NCI-H2107 (cell line): ENCODE measurements around the gene PTPRT.

Experiments
- DNase-seq: peaks from one replicate; lab custom pipeline; 2025; lab: John Stamatoyannopoulos, UW

PTPRT gene

GRCh38 chr20:43119720-43120119, 70.0 kb downstream of the PTPRT start:
- DNase-seq = no peak

GRCh38 chr20:43102394-43102793, 87.3 kb downstream of the PTPRT start:
- DNase-seq = no peak

DNA sequence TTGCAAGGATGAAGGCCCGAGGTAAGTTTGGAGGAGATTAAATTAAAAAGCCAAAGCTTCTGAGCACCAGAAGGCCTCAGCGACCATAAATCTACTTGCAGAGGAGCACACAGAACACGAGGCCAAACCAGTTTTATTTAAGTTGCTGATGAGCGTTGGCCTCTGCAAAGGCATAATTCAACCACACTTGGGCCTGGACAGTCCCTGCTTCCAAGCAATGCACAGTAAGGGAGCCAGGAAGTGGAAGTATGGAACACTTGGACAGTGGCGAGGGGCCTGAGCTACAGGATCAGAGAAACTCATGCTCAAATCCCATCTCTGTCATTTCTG, 92.8 kb downstream of the PTPRT start:
- DNase-seq = no peak

- no peak for DNase-seq
These were observed 93.4 kb downstream of the PTPRT start for GRCh38 chr20:43096126-43096930.

DNA sequence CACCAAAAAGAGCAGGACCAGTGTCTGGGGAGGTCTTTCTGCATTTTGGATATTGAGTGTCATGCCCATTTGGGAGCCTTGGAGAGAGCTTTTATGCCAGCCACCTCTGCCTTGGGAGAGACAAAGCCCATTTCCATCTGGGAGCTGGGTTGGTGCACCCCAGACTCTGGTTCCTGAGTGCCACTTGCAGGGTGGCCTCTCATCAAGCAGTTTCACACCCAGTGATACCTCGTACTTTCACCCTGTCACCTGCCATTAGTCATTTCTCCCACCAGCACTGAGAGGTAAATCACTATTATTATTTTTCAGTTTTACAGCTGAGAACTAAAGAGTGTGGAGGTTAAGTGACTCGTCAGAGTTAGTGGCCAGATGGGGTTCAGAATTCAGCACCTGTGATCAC, 94.7 kb downstream of the PTPRT start:
- DNase-seq = no peak

DNA sequence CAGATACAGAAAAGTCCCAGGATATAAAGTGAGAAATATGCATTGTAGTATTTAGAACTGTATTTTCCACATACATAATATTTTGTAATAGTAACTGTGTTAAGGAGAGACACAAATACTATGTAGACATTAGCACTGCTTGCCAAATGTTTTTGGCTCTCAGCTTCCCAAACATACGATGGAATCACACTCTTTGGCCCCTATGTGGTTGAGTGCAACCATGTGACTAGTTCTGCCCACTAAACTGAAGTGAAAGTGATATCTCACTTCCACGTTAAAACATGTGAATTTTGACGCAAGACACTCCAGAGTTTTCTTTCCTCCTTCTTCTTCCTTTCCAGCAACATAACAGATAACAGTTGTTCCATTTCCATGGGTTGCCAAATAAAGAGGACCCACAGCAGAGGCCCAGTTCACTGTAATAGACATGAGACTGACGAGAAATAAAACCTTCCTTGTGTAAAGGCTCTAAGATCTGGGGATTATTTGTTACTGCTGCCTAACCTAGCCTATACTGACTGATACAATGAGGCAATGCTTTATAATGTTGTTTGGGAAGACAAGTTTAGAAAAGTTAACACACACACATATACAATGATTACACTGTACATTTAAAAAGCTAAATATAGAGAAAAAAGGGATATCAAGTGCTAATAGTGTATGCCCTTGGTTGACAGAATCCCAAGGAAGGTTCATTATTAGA, 97.2 kb downstream of the PTPRT start:
- no peak for DNase-seq

DNA sequence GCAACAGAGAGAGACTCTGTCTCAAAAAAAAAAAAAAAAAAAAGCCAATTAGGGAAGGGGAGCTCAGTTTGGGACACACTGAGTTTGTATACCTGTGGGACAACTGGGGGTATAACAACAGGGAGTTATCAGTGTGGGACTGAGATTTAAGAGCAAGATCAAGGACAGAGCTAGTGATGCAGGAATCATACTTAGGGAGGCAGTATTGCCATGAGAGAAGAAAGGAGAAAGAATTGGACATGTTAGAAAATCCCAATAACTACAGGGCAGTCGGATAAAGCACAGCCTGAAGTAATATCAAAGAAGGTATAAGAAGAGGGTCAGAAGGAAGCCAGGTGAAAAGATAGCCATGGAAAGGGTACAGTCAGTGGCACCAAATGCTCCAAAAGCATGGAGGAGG, 121.2 kb downstream of the PTPRT start:
- no peak for DNase-seq

DNA sequence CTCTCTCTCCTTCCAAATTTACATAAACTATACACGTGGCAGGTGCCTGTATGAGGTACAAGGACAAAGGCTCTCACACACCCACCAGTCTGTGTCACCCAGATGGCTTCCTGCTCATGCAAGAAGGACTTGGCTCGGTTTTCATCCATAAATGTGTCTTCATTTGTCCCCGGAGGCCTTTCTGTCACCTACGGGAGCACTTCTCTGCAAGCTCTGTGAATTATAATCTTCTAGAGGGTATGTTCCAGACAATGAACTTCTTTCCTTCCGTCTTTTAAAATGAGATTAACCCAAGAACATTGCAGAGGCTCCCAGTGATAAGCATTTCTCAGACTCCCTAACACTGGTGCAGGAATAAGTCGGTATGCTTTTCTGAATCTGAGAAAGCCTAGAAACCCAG, 123.6 kb downstream of the PTPRT start:
- DNase-seq = no peak

- no peak for DNase-seq
These were observed 124.4 kb downstream of the PTPRT start for GRCh38 chr20:43065299-43065698.

GRCh38 chr20:43058077-43058476, 131.6 kb downstream of the PTPRT start:
- DNase-seq = no peak

DNA sequence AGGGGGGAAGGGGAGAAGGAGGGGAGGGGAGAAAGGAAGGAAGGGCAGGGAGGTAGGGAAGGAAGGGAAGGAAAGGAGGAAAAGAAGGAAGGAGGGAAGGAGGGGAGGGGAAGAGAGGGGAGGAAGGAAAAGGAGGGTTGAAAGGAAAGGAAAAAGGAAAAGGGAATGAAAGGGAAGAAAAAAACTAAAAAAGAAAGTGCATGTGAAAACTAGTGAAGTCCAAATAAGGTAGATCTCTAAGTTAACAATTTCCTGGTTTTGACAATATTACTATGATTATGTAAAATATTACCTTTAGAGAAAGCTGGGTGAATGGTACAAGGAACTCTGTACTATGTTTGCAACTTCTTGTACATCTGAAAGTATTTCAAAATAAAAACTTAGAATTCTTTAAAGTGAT, 132.4 kb downstream of the PTPRT start:
- DNase-seq = no peak

GRCh38 chr20:43055181-43055884, 134.4 kb downstream of the PTPRT start:
- no peak for DNase-seq

- DNase-seq = no peak
These were observed 137.2 kb downstream of the PTPRT start for GRCh38 chr20:43052532-43052931.

GRCh38 chr20:43046966-43047365, 142.7 kb downstream of the PTPRT start:
- no peak for DNase-seq

GRCh38 chr20:43043887-43044286, 145.8 kb downstream of the PTPRT start:
- no peak for DNase-seq

- no peak for DNase-seq
These were observed 149.3 kb downstream of the PTPRT start for GRCh38 chr20:43040427-43040826.

DNA sequence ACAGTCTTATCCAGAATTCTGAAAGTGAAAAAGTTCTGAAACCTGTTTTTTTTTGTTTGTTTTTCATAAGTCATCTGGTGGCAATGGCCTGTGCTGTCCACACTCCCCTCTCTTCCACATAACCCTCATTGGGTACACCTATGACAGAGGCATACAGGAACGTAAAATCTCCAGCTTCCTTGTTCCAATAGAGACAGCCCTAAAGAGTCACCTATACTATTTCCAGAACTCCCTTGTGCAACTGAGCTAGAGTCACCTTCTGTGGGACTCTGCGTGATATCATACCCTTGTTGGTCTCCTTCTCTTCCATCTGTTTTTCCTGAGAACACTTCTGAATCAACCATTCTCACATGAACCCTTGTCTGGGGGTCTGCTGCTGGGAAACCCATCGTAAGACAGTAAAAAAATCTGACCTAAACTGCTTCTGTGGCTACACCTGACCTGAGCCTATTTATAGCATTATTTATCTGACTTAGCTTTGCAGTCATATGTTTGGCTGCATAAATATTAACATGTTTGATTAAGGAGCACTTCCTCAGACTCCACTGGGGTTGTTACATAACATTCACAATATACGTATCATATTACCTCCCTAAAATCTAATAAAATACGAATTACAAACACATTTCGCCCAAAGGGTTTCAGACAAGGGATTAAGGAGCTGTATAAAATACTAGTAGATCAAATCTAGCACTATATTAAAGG, 151.9 kb downstream of the PTPRT start:
- no peak for DNase-seq

DNA sequence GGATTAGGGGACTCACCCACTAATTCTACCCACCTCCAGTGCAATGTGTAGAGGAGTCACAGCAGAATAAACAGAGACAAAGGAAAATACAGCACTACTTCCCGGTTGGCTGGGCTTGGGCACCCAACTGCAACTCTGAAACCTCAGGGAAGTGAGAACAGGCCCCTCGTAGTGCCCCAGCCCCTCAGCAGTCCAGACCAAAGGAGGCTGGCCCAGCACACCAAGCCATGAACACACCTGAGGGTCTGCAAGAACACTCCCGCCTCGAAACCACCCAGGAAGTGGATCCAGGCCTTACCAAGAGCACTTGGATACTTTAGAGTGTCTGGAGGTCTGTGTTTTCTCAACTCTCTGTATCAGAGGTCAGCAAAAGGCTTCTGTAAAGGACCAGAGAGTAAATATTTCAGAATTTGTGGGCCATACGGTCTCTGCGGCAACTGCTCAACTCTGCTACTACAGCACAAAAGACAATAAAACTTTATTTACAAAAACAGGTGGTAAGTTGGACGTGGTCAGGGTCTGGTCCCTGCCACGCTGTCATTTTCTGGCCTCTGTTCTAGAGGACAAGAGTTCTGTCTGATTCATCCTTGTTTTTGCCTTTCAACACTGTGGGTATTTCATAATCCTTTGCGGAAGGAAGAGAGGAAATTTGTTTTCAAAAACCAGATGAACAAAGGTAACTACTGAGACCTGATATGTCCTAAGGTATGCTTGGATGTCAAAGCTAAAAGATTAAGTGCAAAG, 154.6 kb downstream of the PTPRT start:
- no peak for DNase-seq

GRCh38 chr20:43032459-43032858, 157.2 kb downstream of the PTPRT start:
- no peak for DNase-seq

GRCh38 chr20:43029176-43029575, 160.5 kb downstream of the PTPRT start:
- DNase-seq = no peak

GRCh38 chr20:43028470-43028869, 161.2 kb downstream of the PTPRT start:
- no peak for DNase-seq

DNA sequence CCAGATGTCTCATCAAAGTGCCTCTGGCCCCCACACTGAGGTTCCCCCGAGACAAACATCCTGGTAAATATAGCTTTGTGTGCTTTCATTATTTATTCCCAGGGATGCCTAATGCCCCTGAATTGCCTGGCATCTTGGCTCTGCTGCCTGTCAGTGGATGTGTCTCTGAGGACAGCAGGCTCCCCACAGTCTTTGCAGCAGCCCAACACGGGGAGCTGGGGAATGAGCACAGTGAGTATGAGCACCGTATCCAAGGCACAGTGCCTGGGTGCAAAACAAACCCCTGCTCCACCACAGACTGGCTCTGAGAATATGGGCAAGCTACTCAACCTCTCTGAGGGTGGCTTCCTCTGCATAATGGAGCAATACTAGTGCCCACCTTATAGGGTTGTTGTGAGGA, 165.9 kb downstream of the PTPRT start:
- no peak for DNase-seq
